NCI-H524 treated with DMSO at 0.1 percent for 48 hours (cell line): ENCODE data around the gene HEY2.

ENCODE experiments used
- DNase-seq: peaks from one replicate; lab custom pipeline; 2025; lab: John Stamatoyannopoulos, UW

Gene HEY2

DNA sequence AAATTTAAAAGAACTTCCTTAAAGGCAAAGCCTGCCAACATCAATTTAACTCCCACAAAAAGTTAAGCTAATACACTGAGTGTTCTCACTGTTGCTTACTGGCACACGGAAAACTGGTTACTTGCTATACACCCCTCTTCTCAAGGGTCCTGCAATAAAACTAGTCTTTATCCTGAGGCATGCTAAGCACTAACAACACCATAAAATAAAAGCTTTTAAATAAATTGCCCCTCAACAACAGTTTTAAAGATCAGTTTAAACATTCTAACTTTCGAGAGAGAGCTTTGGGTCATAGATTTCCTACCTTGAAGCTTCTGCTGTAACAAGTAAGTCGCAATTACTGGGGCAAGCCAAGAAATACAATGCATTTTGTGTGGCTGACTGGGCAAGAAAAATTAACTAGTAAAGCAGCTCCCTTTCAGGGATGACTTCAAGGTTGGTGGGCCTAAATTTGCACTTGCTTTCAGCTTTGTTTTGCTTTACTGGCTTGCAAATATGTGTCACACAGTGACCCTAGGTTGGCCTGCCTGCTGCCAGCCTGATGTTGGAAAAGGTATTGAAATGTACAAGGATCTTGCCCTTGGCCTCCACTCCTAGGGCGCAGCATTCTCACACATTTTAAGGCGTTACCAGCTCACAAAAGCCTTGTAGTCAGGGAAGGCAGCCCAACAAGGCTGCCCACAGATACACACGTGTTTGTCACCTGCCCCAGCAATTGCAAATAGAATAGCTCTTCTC, 4.0 kb upstream of the HEY2 start:
- DNase-seq = no peak

DNA sequence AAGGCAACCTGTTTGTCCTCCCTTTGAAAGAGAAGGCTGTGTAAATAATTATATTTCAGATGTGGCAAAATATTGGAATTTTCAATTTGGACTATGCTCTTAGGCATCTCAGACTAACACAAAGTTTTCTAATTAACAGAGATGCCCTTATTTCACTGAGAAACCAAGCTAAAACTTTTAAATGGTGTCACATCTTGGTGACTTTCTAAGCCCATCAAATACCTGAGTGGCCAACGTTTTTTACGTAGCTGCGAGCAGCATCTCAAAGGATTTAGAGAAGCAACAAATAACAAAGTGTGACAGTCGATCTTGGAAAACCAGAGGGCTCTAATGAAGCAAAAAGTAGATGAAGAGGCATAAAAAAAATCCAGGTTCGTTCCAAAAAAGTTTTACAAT, 3.4 kb upstream of the HEY2 start:
- no peak for DNase-seq

DNA sequence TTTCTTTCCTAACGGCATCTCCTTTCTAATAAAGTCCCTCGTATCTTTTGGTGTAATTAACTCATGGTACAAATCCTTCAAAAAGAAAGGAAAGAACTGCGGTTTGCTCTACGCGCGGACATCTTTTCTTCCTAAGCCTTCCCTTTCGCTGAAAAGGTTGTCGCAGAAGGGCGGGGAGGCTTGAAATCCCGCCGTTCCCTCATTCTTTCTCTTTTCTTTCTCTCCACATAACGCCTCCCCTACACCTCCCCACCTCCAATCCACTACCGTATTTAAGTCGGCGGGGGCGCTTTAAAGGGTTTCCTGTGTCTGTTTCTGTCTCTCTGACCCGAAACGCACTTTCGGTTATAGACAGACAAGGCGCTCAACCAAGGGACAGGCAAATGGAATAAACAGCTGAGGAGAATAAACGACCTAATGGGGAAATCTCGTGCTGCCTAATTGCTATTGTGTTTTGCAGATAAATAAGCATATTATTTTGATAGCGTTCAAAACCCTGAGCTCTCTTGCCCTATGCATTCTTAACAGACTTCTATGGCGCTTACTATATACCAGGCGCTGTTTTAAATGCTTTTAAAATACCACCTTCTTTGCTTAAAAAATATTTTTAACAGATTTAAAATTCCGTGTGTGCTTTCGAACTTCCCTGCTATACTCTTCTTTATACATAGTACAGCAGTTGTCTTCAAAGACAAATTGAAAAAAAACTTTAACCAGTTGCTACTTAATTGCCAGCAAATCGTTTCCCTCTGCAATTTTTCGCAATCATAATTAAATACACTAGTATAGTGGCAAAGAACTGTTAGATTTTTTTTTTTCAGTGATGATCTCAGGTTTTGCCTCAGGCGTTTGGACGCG, 2.5 kb upstream of the HEY2 start:
- DNase-seq = peak; percentile 96

DNA sequence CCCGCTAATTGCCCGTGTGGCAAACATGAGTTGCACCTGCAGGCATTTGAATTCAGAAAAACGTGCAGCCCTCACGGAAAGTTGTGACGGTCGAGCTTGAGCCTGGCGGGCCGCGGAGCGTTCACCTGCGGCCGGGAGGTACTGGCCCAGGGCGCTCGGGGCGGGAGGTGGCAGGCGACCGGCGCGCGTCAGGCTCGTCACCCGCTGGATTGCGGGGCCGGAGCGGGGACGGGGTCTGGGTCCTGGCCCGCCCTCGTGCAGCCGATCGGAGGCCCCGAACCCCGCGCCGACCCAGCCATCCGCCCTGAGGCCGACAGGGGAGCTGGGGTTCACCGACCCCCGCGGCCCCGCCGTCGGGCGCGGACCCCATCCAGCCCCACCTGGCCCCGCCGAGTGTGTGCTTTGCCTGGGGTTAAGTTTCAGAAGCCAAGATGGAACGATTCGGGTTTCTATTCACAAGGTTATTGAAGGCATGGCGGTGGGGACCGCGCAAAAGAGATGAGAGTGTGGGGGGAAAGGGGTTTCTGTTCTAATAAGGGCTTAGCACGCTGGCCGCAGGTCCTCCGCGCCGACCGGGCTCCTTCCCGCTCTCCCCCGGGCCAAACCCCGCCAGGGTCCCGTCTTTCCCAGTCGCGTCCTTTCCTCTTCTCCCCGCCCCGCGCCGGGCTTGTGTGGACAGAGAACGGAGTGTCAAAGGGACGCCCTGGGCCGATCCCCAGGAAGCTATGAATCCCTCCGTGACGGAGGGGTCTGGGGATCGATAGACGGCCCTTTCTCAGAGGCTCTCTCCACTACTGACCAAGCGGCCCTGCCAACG, 1.6 kb upstream of the HEY2 start:
- no peak for DNase-seq

DNA sequence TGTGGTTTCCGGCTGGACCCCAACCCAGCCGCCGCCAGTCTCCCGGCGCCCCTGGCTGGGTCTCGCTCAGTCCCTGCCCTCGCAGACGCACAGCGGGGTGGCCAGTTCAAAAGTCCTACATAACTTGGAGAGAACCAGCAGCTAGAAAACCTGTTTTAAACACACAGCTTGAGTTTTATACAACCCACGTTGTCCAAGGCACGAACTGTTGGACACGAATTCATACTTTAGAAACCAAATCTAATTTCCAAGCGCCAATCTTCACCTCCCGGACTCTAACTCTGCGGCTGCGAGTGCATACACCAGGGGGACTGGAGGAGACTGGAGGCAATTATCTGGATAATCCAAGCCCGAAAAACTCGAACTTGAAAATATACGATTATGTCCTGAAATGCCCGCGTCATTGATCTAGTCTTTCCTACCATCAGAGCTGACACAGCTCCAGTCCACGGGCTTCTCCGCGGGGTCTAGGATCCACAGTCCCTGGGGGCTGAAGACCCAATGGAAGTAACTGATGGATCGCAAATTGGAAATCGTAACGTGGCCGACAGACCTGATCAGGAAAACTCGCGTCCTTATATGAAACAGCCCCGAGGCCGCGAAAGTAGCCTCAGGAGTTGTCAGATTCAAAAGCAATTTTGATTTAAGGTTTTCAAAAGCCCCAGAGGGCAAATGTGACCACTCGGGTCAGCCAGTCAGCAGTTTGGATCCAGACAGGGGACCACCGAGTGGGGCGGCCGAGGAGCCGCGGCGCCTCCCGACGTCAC, 843 bp upstream of the HEY2 start:
- no peak for DNase-seq

DNA sequence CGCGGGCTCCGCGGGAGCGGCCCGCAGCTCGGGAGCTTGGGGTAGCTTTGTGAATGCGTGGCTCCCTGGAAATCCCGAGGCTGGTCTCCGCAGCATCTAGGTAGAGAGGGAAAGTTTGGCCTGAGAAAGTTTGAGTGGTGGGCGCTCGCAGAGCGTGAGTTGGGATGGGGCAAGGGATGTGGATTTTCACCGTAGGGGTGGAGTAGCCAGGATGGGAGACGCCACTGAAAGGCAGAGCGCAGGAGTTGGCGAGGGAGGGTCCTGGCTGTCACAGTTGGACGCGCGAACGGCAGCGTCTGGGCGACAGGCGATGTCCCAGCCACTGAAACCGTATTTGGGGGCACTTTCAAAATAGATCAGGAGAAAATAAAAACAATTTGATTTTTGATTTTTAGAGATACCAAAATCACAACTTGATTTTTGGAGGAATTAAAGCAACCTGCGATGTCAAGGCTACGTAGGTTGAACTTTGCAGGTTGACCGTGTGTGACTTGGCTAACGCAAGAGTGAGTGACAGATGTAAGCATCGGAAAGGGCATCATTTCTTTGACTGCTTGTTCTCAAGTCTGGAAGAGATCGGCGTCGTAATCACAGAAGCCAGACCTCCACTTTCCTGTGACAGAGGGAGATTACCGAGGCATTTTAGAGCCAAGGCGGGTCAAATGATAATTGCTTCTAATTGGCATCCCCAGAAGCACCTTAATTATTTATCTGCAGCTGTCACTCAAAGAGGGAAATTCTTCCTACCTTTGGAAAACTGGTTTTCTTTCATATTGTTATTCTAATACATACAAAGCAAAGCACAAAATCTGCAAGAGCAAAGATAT, 646 bp downstream of the HEY2 start:
- peak; percentile 86 for DNase-seq

DNA sequence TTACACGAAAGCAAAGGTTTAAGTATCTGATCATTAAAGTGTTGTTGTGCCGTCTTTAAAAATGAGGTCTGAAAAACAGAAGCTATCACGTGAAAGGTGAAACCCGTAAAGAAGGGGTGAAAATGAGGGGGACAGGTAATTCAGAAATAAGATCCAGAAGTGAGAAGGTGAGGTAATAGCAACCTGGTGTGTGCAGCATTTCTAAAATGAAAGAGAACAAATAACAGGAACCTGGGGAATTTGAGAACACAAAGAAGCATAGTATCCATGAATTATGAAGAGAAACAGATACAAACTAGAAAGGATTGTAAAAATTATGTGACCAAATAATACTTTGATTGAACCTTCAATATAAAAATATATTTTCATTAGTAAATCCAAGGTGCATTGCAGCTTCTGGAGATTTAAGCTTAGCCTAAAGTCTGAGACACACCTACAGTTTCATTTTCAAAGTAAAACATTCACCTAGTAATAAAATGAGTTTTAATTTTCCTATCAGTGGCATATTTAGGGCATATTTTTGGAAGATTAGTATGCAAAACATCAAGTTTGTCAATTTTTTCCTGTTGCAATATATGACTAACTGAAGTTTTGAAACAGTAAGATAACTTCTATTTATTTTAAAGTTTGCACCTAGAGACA, 1.4 kb downstream of the HEY2 start:
- no peak for DNase-seq

DNA sequence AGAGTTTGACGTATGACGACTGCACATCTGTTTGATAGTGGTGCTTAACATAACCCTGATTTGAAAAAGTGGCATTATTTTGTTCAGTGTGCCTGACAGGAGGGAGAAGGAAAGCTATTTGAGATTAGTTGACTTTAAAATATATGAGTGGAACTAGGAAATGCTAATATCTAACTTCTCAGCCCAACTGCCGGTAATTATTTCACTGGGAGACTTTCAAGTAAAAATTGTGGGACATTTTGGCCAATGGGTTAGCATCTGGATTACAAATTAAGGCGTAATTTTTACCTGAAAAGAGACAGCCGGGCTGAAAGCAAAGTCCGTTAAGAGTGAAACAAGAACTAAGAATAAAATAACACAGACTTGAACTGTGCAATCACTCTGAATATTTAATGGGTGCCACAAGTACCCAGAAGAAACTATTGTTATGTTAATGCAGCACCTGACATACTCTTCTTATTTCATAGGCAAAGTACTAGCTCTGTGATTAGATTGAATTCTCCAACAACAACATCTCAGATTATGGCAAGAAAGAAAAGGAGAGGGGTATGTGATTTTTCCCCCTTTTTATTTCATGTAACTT, 2.0 kb downstream of the HEY2 start:
- no peak for DNase-seq

DNA sequence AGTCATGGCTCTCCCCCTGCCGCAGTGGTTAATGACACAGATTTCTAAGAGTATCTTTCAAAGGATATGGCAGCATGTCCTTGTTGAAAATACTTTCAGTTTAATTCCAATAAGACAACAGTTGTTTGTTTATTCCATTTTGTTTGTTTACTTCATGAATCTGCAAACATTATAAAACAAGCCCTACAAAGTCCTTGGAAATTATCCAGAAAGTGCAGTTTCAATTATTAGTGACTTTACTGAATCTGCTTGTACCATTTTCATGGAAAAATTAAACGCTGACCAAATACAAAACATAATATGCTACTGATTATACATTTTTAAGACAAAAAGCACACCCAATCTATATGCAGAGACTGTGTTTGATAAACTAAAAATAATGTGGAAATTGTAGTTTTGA, 3.3 kb downstream of the HEY2 start:
- no peak for DNase-seq

DNA sequence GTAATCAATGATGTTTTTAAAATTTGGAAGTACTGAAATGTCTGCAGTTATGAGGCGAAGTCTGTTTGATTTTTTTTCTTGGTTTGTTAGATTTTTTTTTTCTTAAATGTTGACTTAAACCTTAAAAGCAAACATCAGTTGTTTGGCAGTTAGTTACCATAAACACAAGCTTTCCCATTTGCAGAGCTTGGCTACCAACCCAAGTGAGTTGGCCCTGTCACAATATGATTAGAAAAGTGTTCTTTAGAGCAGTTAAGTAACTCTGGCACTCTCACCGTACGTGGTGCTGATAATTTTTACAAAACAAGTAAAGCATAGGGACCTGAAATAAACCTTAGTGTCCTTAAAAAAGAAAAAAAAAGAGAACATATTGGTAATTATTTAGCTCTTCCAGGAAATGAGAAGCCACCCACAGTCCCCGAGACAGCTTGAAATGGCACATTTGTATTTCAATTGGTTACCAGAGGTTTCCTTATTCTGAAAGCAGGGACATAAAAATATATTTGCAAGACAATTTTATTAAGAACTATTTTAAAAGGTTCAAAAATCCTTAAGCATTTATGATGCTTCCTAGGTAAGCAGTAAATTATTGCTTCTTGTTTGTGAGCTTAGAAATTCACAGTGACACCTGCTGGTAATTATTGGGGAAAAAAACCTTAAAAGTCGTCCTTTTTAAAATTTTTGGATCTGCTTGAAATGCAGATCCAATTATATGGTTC, 3.9 kb downstream of the HEY2 start:
- DNase-seq = no peak

DNA sequence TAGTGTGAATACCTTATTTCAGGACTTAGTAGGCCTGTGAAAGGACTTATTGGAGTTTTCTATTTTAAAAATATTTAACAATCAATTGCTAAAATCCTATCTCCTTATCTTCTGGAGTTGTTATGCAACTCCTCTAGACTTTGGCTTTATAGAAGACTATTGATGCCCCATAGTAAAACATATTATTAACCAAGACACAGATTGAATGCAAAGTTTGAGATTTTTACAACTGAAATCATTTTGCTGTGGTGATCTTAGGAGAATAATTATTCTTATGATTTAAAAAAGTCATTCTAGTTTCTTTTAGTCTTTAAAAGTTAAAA, 4.5 kb downstream of the HEY2 start:
- DNase-seq = no peak

DNA sequence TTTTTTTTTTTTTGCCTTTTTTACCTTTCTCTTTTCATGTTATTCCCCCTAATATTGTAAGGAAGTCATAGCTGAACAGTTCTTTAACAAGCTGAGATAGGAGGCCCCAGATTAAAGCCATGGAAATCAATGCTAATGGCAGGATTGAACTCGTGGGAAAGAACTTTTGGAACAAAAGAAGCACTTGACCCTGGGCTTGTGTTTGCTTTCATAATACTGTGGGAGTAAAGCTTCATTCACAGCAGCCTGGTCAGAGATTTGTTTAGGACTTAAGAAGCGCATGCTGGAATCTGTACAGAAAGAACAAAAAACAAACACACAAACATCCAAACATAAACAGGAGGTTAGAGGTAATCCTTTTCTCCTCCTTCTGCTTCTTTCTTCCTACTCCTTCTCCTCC, 5.1 kb downstream of the HEY2 start:
- no peak for DNase-seq

DNA sequence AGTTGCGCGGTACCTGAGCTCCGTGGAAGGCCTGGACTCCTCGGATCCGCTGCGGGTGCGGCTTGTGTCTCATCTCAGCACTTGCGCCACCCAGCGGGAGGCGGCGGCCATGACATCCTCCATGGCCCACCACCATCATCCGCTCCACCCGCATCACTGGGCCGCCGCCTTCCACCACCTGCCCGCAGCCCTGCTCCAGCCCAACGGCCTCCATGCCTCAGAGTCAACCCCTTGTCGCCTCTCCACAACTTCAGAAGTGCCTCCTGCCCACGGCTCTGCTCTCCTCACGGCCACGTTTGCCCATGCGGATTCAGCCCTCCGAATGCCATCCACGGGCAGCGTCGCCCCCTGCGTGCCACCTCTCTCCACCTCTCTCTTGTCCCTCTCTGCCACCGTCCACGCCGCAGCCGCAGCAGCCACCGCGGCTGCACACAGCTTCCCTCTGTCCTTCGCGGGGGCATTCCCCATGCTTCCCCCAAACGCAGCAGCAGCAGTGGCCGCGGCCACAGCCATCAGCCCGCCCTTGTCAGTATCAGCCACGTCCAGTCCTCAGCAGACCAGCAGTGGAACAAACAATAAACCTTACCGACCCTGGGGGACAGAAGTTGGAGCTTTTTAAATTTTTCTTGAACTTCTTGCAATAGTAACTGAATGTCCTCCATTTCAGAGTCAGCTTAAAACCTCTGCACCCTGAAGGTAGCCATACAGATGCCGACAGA, 9.9 kb downstream of the HEY2 start:
- DNase-seq = no peak

DNA sequence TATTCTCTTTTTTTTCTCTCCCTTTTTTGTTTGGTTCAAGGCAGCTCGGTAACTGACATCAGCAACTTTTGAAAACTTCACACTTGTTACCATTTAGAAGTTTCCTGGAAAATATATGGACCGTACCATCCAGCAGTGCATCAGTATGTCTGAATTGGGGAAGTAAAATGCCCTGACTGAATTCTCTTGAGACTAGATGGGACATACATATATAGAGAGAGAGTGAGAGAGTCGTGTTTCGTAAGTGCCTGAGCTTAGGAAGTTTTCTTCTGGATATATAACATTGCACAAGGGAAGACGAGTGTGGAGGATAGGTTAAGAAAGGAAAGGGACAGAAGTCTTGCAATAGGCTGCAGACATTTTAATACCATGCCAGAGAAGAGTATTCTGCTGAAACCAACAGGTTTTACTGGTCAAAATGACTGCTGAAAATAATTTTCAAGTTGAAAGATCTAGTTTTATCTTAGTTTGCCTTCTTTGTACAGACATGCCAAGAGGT, 10.6 kb downstream of the HEY2 start:
- DNase-seq = no peak

DNA sequence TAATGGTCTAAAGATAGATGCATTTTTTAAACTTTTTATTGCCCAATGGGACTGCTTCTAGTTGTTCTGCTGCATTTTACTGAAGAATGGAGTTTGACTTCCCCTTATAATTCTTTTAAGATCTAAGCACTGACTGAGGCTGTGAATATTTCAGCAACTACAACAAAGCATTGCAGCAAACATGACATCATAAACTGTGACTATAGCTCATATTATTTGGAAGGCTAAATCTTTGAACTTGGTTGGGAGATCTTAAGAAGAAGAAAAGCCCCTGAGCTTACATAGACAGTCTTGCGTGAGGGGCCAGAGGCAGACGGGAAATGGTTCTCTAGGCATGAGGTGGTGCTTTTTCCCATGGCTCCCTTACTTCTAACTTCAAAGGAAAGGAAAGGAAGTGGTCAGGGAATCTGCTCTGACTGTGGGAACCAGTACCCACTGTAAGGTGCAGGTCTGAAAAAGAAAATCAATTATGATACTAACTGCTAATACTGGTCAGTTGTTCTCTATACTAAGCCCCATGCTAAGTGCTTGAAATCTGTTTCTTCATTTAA, 14.8 kb downstream of the HEY2 start:
- DNase-seq = no peak

DNA sequence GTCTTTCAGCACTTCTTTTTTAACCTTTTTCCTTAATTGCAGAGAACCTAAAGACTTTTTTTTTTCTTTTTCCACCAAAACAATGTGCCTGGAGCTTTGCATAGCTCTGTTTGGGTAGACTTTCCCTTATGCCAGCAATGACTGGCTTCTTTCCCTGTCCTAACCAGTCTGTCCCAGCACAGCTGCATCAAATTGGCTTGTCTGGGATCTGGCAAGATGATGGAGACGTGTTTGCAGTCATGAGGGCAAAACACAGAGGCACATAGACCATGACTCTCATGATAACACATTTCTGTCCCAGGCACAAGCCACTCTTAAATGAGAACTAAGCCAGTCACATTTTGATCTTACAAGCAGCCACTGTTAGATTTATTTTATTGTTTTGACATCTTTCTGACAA, 16.5 kb downstream of the HEY2 start:
- no peak for DNase-seq

DNA sequence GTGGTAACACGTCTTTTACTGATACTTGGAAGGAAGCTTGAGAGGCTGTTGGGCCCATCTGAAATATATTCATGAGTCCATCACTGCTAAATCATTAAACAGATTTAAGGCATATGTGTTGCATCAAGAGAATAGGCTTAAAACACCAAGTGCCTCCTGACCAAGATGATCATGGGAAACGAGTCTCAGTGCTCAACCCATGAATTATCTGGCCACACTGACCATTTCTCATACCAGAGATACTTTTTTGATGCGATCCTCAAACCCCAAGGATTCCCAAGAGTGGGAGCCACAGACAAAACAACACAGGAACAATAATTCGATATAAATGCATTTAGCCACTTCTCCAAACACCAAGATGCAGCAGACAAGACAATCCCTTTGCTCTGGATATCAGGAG, 17.2 kb downstream of the HEY2 start:
- no peak for DNase-seq

DNA sequence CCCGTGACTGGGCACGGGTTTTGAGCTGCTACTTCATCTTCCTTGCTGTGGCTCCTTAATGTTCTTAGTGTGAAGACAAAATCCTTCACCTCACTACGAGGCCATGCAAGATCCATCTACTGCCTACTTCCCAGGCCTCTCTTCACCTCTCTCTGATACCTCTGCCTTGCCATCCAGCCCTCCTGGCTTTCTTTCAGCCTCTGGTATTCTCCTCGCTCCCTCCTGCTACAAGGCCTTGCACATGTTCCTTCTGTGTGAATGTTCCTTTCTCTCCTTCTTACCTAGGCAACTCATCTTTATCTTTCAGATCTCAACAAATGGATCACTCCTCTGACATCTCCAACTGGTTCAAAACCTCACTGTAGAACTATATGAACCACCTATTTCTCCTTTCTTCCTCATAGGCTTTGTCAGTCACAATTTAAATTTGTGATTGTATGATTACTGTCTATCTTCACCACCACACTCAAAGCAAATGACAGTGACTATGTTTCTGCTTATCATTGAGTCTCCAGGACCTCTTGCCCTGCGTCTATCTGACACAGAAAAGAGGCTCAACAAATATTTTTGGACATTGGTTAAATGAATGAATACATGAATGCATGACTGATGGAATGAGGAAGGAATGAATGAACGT, 19.8 kb downstream of the HEY2 start:
- no peak for DNase-seq
